Glomerular visceral epithelial cell (primary cell): ENCODE data around the gene FIGLA.
A peak's percentile ranks its signal among the peaks of the same experiment; 100 is the strongest.

Experiments
- DNase-seq: peaks from one replicate; pipeline ENCODE4 v3.0.0-alpha.2; 2016; ENCODE audit errors: extremely low spot score

Gene FIGLA

DNA sequence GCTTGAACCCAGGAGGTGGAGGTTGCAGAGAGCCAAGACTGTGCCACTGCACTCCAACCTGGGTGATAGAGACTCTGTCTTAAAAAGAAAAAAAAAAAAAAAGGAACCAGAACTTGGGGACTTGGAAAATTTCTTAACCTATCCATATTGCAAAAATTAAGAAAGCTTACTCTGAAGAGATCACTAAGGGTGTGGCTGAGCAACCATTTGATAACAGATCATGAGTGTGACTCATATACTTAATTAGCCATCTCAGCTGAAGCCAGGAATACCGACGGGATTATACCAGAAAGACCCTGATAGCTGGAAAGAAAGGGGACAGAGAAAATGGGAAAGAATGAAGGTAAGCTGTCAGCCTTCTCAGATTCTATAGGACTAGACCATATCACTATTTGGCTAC lies 15.3 kb downstream of the FIGLA start:
- DNase-seq = no peak

DNA sequence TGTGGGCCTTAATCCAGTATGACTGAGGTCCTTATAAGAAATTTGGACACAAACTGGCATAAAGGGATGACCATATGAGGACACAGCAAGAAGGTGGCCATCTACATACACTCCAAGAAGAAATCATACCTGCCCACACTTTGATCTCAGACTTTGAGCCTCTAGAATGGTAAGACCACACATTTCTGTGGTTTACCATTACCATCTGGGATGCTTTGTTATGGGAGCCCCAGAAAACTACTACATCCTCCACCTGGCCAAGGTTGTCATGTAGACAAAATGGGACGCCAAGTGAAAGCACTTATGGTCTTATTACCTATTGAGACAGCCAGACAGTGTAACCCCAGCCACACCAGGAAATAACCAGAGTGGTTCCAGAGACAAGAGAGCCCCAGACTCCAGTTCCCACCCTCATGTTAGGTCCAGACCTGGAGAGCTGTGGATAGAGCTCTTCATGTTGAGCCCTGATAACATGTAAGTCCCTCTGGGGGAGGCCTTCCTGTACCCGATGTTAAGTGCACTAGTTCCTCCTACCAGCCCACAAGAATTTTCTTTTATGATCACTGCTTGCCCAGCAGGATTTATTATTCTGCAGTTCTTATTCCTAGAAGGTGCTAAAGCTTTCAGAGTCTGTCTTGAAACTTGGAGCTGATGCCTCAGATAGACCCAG lies 17.8 kb downstream of the FIGLA start:
- DNase-seq = no peak

DNA sequence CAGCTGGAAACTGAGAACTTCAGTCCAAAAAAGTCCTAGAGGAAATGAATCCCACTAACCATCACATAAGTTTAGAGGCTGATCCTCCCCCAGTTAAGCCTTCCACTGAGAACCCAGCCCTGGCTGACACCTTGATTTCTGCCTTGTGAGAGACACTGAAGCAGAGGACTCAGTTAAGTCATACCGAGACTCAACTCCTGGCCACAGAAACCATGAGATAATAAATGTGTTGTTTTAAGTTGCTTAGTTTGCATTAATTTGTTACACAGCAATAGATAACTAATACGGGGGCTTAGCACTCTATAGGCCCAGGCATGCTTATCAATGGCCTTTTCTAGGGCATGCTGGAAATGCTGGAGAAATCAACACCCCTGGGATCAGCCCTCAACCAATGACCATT lies 19.0 kb downstream of the FIGLA start:
- DNase-seq = no peak

DNA sequence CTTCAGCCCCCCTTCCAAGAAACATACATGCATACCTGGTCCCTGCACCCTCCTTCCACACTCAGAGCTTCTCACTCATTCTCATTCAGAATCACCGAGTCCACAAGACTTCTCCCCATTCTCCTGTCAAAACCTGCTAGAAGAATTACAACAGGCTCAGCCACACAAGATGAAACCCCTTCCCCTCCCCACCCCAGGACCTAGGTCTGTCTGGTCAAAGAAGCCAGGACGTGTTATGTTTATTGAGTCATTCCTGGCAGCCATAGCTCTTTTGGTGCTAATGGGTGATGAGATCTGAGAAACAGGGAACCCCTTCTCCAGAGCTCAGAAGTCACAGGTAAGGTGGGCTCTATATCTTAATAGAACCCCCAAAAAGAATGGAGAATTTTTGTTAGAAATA lies 21.0 kb downstream of the FIGLA start:
- DNase-seq = no peak

DNA sequence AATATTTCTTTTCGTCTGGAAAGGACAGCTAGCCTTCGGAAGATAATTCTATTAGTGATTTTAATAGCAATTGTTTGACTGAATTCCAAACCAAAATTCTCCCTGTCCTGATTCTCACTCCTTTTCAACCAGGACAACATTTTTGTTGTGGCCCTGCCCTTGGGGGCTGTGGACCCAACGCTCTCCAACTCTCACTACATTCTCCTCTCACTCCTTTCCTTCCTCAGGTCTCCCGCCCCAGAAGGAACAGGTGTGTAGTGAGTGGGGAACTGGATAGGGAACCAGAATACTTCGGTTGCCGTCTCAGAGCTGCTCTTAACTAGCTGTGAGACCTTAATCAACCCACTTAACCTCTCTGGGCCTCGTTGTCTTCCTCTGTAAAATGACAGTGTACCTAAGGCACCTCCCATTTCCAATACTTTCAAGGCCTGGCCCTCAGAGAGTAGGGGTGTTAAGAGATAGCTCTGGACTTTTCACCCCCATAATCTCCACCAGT lies 21.8 kb downstream of the FIGLA start:
- no peak for DNase-seq

DNA sequence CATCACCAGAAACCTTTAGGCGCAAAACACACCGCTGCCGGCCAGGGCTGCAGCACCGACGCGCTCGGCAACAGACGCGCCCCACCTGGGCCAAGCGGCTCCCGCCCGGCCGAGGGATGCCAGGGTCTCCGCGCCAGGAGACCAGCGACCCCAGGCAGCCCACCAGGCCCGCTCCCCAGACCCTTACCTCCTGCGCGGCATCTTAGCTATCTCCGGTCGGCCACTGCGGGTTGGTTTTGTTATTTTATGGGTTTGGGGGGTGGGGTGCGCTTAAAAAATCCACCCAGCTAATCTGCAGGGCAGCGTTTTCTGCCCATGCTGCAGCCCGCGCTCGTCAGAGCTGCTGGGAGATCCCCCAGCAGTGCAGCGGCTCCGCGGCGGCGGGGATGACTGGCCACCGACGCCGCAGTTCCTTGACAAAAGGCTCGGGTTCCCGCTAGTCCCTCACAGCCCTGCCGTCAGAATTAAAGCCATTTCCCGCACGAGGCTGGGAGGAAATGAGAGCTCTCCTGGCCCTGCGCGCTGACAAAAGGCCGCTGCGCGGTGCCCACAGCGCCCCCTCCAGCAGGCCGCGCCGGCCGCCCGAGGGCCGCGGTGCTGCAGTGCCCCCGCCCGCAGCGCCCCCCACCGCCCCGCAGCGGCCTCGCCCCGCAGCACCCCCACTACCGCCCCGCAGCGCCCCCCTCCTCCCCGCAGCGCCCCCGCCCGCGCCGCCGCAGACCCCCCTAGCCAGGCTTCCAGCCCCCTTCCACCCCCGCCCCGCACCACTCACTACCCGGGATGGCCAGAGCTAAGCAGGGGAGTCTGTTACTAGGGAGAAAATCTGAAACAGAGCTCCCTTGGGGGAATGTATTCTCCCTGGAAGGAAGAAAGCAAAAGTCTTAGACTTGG lies 22.5 kb downstream of the FIGLA start, which contains the start of gene ADD2:
Gene ADD2, minus strand, starts transcription at position 502 of the 891 bp plus-strand sequence. CDS start 61,792 bp downstream, outside the sequence.
- DNase-seq = peak; percentile 10

DNA sequence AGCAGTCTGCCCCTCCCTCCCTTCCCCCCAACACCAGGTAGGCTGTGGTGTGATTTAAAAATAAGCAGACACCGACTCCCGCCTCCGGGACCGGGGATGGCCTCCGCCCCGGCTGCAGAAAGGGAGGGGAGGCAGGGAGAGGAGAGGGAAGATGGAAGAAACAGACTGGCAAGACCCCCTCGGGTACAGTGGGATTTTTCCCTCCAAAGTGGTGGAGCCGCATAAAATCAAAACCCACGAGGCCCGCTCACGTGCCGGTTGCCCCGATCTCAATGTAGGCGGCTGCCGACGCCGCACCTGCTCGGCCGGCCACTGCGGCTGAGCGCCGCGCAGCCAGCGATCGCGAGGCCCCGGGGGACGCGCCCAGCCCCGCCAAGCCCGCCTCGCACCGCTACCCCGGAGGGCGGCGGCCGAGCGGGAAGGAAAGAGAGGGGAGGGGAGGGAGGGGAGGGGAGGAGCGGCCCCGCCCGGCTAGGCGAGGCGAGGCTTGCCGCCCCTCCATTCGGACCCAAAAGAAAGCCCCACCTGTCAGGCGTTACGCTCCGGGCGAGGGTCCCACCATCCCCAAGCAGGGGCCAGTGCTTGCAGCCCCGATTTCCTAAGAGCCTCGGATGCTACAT lies 23.3 kb downstream of the FIGLA start:
- DNase-seq = no peak

DNA sequence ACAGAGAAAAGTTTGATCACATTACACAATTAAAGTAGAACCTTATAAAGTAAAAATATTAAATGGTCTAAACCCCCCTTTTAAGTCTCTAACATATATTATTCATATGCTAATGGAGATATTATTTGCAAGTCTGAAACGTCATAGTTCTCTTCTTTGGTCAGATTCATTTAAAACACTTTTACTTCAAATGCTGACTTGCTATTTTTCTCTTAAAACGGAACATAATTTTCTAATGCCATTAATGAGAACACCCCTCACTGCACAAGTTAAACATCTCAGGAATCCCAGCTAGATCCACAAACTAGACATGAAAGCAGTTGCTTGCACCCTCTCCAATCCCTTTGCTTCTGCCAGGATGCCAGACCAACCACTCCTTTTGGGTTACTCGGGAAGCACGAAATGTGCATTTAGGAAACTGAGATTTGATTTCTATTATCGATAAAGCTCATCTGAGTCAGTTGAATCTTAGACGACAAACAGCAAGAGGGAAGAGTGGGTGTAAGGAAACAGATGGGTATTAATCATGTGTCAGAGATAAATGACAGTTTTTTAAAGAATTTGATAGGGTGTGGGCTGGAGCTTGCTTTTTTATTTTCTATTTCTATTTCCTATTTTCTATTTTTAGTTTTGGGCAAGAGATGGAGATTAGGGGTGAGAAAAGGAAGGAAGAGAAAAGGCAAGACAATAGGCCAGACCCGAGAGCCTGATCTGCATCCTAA lies 23.9 kb downstream of the FIGLA start:
- DNase-seq = no peak

DNA sequence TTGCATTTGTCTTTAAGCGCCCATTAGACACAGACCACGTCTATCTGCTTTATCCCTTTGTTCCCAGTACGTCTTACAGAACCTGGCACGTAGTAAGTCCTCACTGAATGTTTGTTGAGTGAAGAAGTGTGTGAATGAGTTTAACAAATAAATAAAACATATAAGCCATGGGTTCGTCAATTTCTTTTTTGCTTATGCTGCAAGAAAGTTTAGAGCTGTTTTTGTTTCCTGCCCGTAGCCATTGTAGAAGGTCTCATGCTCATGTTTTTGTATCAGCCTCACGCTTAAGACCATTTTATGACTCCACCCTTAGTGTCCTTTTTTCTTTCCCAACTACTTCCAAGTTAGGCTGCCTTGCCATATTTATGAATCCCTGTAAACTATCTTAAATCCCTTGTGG lies 24.9 kb downstream of the FIGLA start:
- DNase-seq = no peak

DNA sequence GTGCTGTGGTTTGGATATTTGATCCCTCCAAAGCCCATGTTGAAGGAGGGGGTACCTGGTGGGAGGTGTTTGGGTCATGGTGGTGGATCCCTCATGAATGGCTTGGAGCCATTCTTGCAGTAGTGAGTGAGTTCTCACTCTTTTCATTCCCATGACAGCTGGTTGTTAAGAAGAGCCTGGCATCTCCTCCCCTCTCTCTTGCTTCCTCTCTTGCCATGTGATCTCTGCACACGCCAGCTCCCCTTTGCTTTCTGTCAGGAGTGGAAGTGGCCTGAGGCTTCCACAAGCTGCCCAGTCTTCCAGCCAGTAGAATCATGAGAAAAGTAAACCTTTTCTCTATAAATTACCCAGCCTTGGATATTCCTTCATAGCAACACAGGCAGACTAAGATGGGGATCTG lies 31.0 kb downstream of the FIGLA start:
- no peak for DNase-seq

DNA sequence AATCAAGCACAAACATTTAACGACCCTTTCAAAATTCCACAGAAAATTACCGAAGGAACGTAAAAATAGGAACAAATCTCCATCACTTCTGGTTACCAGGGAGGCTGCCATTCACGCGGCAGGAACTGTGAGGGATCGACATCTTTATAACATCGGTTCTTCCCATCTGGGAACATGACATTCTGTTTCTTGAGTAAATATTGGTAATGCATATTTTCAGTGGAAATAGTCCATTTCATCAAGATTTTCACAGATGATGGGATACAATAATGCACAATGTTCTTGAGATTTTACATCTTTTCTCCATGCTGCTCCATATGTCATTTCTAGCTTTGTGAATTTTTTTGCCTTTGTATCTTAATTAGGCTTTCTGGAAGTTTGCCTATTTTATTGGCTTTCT lies 32.5 kb downstream of the FIGLA start:
- no peak for DNase-seq

DNA sequence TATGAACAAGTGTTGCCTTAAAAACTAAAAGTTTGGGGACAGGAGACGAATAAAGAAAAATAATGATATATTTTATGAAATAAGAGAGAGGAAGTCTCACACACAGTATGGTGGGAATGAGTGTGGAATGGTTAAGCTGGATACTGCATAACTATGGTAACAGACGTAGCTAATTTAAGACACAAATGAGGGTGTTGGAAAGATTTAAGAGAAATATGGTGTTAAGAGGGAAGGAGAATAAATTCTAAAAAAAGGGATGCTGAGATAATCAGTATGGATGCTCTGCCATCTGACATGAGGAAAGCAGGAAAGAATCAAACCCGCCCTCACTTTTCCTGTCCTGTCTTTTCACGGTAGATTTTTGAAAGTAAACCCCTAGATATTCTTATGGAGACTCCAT lies 33.1 kb downstream of the FIGLA start:
- DNase-seq = no peak

DNA sequence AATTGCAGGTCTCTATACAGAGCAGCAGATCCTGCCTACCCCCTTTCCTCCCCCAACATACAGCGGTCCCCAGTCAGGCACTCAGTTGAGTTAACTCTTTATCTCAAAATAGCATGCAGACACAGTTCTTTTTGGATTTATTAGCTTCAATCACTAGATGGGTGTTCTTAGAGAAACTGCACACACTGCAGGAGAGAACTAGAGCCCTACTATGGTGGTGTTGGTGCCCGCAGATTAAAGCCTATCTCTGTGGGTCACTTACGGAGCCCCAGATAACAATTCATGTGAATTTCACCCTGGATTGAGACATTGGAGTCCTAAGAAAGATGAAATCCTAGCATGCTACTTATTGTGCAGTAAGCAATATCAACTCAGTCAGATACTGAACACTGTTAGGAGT lies 34.3 kb downstream of the FIGLA start:
- DNase-seq = no peak

DNA sequence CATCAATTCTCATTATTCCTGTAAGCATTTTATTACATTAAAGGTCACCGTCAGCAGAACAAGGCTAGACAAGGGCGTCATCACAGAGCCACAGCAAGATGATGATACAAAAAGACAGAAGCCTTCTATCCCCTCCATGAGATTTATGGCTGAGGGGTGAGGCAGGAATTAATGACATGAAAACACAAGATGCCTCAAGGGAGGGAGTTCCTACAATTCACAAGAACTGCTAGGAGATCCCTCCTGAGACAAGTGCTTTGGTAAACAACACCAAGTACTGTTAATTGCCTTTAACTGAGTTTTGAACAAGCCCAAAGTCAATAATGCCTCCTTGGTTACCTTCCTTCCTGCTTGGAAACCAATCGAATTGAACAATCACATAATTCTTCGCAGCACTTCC lies 36.5 kb downstream of the FIGLA start:
- DNase-seq = no peak

DNA sequence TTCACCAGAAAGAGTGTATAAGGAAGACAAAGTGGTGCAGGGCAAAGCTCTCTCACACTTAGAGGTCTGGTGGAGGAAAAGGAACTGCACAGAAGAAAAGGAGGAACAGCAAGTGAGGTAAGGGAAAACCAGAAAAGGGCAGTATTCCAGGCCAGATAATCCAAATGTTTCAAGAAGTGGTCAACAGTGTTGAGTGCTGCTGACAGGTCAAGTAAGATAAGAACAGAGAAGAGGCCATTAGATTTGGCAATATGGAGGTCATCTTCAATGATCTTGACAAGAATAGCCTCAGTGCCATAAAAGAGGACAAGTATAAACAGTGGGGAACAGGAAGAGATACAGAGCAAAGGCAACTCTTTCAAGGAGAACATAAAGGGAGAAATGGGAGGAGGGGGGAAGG lies 37.4 kb downstream of the FIGLA start:
- DNase-seq = no peak

DNA sequence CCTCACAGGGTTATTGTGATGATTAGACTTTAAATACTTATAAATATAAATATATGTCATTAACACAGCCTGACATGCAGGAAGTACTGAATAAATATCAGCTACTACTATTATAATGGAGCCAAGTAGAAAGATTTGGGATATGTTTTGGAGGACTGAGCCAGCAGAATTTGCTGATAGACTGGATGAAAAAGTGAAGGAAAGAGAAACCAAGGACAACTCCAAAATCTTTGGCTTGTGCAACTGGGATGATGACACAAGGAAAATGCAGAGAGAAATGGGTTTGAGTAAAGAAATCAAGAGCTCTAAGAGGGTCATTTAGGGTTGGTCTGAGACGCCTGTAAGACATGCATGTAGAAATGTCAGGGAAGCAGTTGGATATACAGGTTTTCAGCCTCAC lies 38.0 kb downstream of the FIGLA start:
- no peak for DNase-seq

DNA sequence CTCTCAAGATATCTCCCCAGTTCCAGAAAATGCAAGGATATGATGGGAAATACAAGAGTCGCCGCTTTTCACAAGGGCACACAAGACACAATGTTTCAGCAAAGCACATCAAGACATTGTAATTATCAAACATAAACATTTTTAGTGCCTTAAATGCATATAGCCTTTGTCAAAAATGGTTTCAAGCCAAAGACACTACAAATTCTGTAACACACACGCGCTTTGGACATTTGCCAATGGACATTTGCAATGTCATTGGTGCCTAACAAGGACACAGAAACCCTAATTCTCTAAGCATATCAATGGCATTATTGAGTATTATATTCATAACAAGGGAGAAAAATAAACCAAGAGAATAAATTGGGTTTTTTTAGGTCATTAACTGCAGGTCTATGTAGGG lies 38.6 kb downstream of the FIGLA start:
- DNase-seq = no peak

DNA sequence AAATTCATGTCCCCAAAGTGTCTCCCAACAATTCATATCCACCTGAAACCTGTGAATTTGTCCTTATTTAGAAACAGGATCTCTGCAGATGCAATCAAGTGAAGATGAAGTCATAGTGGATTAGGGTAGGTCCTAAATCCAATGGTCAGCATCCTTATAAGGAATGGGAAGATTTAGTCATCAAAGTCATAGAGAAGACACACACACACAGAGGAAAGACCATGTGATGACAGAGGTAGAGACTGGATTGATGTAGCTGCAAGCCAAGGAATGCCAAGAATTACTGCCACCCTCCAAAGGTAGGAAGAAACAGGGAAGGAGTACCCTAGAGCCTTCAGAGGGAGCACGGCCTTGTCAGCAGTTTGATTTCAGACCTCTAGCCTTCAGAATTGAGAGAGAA lies 40.1 kb downstream of the FIGLA start:
- DNase-seq = no peak

DNA sequence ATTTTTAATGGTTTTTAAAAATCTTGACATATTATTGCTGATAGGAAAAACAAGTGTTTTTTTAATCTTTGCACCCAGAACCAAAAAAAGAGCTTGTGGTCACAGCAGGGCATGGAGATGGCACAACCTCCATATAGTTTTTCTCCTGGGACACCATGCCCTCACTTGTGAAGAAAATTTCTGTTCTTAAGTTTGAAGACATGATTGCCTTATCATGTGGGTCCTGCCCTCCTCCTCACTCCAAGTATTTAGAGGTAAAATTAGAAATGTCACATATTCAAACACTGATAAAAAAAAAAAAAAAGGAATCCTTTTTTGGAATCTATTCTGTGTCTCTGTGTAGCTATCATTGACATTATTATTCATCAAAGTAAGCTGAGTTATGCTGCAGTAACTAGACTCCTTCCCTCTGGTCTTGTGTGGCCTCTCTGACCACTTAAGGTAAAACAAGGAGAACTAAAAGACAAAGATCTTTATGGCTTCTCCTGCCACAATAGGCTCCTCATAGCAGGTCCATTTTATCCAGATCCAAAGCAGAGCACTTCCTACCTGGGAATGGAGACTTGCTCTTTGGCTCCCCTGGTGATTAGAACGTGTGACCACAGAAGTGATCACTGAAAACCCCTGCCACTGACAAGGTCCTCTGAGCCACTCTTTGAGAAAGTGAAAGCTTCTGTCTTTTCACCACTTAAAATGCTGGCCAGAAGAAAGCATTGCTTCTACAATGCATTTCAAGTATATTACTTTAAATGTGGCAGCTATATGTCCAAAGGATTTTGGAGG lies 42.2 kb downstream of the FIGLA start:
- DNase-seq = no peak

DNA sequence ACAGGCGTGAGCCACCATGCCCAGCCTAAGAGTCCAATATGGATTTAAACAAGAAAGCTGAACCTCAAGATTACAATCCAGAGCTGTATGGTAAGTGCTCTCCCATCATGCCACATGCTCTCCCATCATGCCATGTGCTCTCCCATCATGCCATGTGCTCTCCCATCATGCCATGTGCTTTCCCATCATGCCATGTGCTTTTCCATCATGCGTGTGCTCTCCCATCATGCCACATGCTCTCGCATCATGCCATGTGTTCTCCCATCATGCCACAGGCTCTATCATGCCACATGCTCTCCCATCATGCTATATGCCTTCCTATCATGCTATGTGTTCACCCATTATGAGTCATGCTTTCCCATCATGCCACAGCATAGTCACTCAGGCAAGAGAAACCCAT lies 43.2 kb downstream of the FIGLA start:
- DNase-seq = no peak
